ENCODE data around the gene HOXA3. TPM values are rescaled to one million over a fixed set of nuclear protein-coding genes. Genes with fewer than 3 reads are reported as not detected.

The HOXA3 gene
- total RNA-seq, 1 donor from 2014 or later = 3.9 TPM

GRCh38 chr7:27110186-27111031, 42.0 kb downstream of the HOXA3 start:
- TF ChIP-seq POLR2AphosphoS5 (IDR thresholded peaks at IDR 0.05; ENCODE audit: insufficient read depth in 1 of 2, low read depth in 1 of 2) = no peak
- TF ChIP-seq, protein P1, sequence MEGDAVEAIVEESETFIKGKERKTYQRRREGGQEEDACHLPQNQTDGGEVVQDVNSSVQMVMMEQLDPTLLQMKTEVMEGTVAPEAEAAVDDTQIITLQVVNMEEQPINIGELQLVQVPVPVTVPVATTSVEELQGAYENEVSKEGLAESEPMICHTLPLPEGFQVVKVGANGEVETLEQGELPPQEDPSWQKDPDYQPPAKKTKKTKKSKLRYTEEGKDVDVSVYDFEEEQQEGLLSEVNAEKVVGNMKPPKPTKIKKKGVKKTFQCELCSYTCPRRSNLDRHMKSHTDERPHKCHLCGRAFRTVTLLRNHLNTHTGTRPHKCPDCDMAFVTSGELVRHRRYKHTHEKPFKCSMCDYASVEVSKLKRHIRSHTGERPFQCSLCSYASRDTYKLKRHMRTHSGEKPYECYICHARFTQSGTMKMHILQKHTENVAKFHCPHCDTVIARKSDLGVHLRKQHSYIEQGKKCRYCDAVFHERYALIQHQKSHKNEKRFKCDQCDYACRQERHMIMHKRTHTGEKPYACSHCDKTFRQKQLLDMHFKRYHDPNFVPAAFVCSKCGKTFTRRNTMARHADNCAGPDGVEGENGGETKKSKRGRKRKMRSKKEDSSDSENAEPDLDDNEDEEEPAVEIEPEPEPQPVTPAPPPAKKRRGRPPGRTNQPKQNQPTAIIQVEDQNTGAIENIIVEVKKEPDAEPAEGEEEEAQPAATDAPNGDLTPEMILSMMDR (IDR thresholded peaks at IDR 0.05) = no peak
- TF ChIP-seq POLR2A (IDR thresholded peaks at IDR 0.05) = no peak
- no peak for DNase-seq (ENCODE audit: extremely low spot score in 2 of 2)
- no peak overlapping the region for H3K27ac ChIP-seq
- H3K9me3 ChIP-seq = no peaks in the 10 kb centered on the region
- intact Hi-C loops (cut with DNase I) = no loop called here
- peaks cover 9% of the 10 kb centered on the region for H3K4me1 ChIP-seq
- no peaks in the 10 kb centered on the region for H3K36me3 ChIP-seq
- no peaks in the 10 kb centered on the region for H3K27me3 ChIP-seq
- H3K4me3 ChIP-seq = peak overlapping the region; percentile 4 to 18

- H3K9me3 ChIP-seq = no peaks in the 10 kb centered on the region
- H3K36me3 ChIP-seq = no peaks in the 10 kb centered on the region
- DNase-seq (ENCODE audit: extremely low spot score in 2 of 2) = no peak
- TF ChIP-seq POLR2AphosphoS5 (IDR thresholded peaks at IDR 0.05; ENCODE audit: insufficient read depth in 1 of 2, low read depth in 1 of 2) (no peak), POLR2A (IDR thresholded peaks at IDR 0.05) (no peak)
- TF ChIP-seq, protein P1 (IDR thresholded peaks at IDR 0.05) = no peak
- H3K4me3 ChIP-seq = no peak overlapping the region
- intact Hi-C loops (cut with DNase I) = no loop called here
- no peak overlapping the region for H3K27ac ChIP-seq
- no peaks in the 10 kb centered on the region for H3K27me3 ChIP-seq
- H3K4me1 ChIP-seq = peaks cover 7% of the 10 kb centered on the region
Observed at GRCh38 chr7:27109466-27110185, 42.8 kb downstream of the HOXA3 start.

- intact Hi-C loops (cut with DNase I) = no loop called here
- no peaks in the 10 kb centered on the region for H3K9me3 ChIP-seq
- TF ChIP-seq POLR2AphosphoS5 (IDR thresholded peaks at IDR 0.05; ENCODE audit: insufficient read depth in 1 of 2, low read depth in 1 of 2) = peak; percentile 7 to 48
- TF ChIP-seq, protein P1 (IDR thresholded peaks at IDR 0.05) = no peak
- H3K27ac ChIP-seq = peak overlapping the region; percentile 51
- peak overlapping the region; percentile 1 to 16 for H3K4me3 ChIP-seq
- H3K4me1 ChIP-seq = no peaks in the 10 kb centered on the region
- DNase-seq (ENCODE audit: extremely low spot score in 2 of 2) = no peak
- no peaks in the 10 kb centered on the region for H3K27me3 ChIP-seq
- no peaks in the 10 kb centered on the region for H3K36me3 ChIP-seq
Observed at GRCh38 chr7:27108390-27109127, 43.8 kb downstream of the HOXA3 start.

DNA sequence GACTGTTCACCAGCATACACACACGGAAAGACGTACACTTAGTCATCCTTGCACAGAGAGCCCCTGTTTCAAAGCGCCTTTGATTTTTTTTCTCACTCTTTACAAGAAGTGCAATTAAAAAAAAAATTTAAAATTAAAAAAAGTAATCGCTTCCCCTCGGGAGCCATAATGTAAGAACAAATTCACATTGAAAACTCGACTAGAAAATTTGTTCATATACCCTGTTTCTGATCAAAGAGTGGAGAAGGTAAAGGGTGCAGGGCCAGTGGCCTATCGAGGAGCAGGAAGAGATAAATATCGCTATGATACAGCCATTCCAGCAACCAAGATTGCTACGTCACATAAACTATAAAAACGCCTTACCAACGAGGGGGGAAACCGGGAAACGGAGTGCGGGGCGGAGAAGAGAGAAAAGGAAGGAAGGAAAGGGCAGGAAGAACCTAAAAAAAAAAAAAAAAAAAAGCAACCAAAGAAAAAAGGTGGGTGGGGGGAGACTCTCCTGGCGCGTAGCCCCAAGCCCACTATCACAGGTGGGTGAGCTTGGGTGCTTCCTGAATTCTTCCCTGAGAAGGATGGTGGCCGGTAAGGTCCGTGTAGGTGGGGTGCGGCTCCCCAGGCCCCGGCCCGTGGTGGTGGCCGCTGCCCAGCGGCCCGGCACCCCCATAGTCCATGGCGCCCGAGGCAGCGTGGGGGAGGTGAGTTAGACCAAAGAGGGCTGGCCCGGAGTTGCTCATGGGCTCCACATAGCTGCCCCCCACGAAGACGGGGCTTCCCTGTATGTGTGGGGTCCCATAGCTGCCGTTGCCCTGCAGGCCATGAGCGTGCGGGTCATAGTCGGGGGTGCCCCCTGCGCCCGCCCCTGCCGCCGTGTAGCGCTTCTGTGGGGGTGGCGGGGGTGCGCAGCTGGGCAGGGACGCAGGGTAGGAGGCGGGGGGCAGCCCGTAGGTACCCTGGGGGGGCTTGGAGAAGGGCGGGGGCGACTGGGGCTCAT, 44.7 kb downstream of the HOXA3 start:
- no peaks in the 10 kb centered on the region for H3K9me3 ChIP-seq
- no peak for TF ChIP-seq POLR2A (IDR thresholded peaks at IDR 0.05)
- no peak for TF ChIP-seq POLR2AphosphoS5 (IDR thresholded peaks at IDR 0.05; ENCODE audit: insufficient read depth in 1 of 2, low read depth in 1 of 2)
- TF ChIP-seq, protein P1 (IDR thresholded peaks at IDR 0.05) = no peak
- no peaks in the 10 kb centered on the region for H3K36me3 ChIP-seq
- no peak for DNase-seq (ENCODE audit: extremely low spot score in 2 of 2)
- H3K4me1 ChIP-seq = no peaks in the 10 kb centered on the region
- H3K27ac ChIP-seq = peak overlapping the region; percentile 51
- H3K27me3 ChIP-seq = no peaks in the 10 kb centered on the region
- intact Hi-C loops (cut with DNase I) = no loop called here
- peak overlapping the region; percentile 1 to 16 for H3K4me3 ChIP-seq
